DMS153 (cell line): ENCODE data around the gene RND2.

Experiments used
- DNase-seq: peaks from one replicate; lab custom pipeline; 2025; lab: John Stamatoyannopoulos, UW

Gene RND2

DNA sequence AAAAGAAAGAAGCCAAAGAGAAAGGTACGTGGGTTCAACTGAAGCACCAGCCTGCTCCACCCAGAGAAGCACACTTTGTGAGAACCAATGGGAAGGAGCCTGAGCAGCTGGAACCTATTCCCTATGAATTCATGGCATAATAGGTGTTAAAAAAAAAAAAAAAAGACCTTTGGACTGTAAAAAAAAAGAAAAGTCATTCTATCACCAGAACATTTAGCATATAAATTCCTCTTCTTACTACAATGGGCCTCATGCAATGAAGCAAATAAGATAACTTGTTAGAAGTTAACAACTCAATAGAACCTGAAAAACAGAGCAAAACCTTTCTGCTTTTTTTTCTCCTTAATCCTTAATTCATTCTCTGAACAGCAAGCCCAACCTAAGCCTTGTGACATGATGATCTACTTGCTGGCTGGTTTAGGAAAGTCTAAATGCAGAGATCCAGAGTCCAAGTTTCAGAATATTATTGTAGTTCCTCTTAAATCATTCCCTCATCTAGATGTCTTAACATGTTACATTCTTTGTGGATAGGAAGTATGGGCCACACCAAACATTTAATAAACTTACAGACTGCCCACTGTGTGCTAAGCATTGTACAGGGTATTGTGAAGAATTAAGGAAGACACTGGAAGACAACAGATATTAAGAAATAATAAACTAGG, 54.7 kb downstream of the RND2 start:
- DNase-seq = no peak
